VCaP (cell line): ENCODE measurements around the gene TPP2.

Experiments
- H3K27ac ChIP-seq: fragments of 450-650 bp; 2 replicates; pipeline ENCODE4 v1.5.1; 2017
- TF ChIP-seq, protein P1 (sequence below): fragments of 450-650 bp; conservative IDR thresholded peaks from 2 replicates; pipeline ENCODE4 v1.5.1; 2017; ENCODE audit warnings: mild to moderate bottlenecking, moderate library complexity

The TPP2 gene

DNA sequence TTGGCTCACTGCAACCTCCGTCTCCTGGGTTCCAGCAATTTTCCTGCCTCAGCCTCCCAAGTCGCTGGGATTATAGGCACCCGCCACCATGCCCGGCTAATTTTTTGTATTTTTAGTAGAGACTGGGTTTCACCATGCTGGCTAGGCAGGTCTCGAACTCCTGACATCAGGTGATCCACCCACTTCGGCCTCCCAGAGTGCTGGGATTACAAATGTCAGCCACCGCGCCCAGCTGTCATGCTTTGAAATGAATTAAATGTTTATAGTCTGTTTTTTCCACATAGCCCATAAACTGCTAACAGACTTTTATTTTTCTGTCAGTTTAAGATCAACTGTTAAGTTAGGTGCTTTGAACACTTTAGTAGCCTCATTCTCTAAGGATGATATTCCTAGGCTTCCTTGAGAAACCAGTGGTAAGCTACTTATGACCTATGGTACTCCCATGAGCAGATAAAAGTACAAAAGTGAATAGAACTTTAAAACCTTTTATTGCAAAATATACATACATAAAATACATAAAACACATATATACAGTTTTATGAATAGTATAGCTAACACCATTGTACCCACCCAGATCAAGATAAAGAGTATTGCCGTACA is 13.6 kb downstream of the TPP2 start:
- TF ChIP-seq, protein P1, sequence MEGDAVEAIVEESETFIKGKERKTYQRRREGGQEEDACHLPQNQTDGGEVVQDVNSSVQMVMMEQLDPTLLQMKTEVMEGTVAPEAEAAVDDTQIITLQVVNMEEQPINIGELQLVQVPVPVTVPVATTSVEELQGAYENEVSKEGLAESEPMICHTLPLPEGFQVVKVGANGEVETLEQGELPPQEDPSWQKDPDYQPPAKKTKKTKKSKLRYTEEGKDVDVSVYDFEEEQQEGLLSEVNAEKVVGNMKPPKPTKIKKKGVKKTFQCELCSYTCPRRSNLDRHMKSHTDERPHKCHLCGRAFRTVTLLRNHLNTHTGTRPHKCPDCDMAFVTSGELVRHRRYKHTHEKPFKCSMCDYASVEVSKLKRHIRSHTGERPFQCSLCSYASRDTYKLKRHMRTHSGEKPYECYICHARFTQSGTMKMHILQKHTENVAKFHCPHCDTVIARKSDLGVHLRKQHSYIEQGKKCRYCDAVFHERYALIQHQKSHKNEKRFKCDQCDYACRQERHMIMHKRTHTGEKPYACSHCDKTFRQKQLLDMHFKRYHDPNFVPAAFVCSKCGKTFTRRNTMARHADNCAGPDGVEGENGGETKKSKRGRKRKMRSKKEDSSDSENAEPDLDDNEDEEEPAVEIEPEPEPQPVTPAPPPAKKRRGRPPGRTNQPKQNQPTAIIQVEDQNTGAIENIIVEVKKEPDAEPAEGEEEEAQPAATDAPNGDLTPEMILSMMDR, result no peak
- H3K27ac ChIP-seq, result no peak overlapping the region

GRCh38 chr13:102617697-102618350 is 21.0 kb downstream of the TPP2 start:
- H3K27ac ChIP-seq, result no peak overlapping the region
- TF ChIP-seq, protein P1, result no peak

DNA sequence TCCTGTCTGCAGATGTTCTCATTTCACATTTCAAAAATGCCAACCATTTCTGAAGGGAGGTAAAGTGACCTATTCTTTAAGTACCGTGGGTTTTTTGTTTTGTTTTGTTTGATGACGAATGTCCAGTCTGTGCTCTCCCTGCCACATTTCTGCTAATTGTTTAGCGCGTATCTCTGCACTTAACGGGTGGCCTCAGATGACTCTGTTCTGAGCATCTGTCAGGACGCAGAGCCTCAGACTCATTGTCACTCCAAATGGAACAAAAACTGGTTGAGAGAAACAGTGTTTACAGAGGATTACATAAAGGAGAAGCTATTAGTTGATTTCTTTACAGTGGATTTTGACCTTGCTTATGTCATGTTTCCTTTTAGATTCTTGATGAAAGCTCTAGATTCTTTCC is 23.7 kb downstream of the TPP2 start:
- no peak overlapping the region for H3K27ac ChIP-seq
- TF ChIP-seq, protein P1, result no peak

DNA sequence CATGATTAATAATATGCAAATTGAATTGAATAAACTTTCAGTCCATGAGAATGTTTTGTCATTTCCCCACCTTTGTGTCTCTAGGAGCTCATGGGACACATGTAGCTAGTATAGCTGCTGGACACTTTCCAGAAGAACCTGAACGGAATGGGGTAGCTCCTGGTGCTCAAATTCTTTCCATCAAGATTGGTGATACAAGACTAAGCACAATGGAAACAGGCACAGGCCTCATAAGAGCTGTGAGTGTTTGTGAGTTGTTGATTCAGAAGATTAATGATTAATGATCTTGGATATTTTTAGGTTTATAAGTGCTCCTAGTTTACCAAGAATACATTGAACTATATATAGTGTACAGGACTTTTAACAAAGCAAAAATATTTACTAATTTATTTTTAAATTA is 30.1 kb downstream of the TPP2 start:
- TF ChIP-seq, protein P1, result no peak
- H3K27ac ChIP-seq, result peak overlapping the region; percentile 50

DNA sequence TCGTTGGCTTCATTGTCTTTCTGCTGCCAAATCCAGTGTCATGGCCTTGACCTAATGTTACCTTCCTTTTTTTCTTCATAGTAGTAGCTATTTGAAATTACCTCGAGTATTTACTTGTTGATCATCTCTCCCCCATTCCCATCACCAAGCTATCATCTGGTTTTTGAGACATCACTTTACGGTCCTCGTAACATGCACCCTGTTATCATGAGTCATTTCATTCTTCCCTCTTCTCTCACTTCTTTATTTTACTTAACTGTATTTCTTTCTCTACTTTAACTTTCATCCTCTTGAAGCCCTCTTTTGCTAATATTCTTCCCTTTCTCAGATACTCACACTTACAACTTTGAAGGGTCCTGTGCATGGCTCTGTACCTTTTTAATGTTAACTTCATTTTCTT is 31.8 kb downstream of the TPP2 start:
- TF ChIP-seq, protein P1, result no peak
- no peak overlapping the region for H3K27ac ChIP-seq

GRCh38 chr13:102631198-102631597 is 34.4 kb downstream of the TPP2 start:
- TF ChIP-seq, protein P1, result no peak
- no peak overlapping the region for H3K27ac ChIP-seq

GRCh38 chr13:102638741-102639140 is 42.0 kb downstream of the TPP2 start:
- TF ChIP-seq, protein P1, result no peak

More at GRCh38 chr13:102638741-102639140, 42.0 kb downstream of the TPP2 start:
- H3K27ac ChIP-seq, result no peak overlapping the region
